GM19328 (cell line): ENCODE data around the gene SDK2.

ENCODE experiments used
- ATAC-seq: cut with Tn5 transposase; IDR thresholded peaks from one replicate; pipeline ENCODE4 v1.9.1; 2021; ENCODE audit warnings: mild to moderate bottlenecking, moderate library complexity; ENCODE audit not compliant: unreplicated experiment

Gene SDK2

GRCh38 chr17:73635101-73635817 is 9.0 kb downstream of the SDK2 start:
- ATAC-seq = no peak

DNA sequence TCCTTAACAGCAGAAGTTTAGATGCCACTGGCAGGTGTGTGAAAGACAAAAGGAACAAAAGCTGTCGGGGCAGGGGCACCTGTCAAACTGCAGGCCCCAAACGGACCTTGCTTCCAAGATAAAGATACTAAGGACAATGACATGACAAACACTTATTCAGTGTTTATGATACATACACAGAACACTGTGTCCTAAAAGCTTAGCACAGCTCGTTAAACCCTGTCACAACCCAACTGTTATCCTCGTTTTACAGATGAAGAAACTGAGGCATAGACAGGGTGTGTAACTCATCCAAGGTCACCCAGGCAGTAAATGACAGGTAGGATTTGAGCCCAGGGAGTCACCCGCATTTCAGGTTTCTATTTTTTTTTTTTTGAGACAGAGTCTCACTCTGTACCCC is 9.6 kb downstream of the SDK2 start:
- no peak for ATAC-seq

GRCh38 chr17:73633736-73634135 is 10.5 kb downstream of the SDK2 start:
- ATAC-seq = no peak

DNA sequence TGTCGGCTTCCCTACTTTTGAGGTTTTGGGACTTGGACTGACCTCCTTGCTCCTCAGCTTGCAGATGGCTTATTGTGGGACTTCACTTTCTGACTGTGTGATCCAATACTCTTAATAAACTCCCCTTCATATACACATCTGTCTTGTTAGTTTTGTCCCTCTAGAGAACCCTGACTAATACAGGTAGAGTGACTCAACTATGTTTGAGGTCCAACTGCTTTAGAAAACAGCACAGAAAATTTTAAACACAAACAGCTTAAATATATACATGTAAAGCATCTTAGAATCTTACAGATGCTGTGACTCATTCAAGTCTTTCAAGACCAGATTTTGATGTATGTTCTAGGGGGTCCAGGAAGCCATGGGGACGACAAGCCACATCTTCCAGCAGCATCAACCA is 11.7 kb downstream of the SDK2 start:
- ATAC-seq = no peak

DNA sequence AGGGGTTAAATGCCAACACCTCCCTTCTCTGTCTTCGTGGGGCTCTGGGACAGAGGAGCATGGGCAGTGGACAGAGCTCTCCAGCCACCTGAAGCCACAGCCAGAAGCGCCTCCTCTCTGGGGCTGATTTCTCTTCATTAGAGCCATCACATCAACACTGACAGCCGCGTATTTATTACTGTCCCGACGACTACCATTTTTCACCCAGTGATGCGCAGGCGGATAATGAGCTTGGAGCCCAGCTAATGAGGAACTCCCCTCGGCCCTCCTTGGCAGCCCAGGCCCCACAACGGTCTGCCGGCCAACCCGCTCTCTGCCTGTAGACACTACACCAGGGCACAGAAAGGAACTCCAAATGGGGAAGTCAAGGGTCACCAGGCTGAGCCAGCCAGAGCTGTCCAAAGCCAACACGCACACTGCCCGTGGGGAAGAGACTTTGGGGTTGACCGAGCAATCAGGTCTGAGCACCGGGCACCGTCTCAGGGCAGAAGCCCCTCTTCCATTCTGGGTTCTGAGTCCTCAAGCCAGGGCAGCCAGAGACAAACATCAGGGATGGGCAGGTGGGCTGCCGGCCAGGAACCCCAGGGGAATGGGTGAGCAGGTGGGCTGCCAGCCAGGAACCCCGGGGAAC is 13.2 kb downstream of the SDK2 start:
- ATAC-seq = no peak

- ATAC-seq = no peak
Observed at GRCh38 chr17:73630531-73630930, 13.7 kb downstream of the SDK2 start.

DNA sequence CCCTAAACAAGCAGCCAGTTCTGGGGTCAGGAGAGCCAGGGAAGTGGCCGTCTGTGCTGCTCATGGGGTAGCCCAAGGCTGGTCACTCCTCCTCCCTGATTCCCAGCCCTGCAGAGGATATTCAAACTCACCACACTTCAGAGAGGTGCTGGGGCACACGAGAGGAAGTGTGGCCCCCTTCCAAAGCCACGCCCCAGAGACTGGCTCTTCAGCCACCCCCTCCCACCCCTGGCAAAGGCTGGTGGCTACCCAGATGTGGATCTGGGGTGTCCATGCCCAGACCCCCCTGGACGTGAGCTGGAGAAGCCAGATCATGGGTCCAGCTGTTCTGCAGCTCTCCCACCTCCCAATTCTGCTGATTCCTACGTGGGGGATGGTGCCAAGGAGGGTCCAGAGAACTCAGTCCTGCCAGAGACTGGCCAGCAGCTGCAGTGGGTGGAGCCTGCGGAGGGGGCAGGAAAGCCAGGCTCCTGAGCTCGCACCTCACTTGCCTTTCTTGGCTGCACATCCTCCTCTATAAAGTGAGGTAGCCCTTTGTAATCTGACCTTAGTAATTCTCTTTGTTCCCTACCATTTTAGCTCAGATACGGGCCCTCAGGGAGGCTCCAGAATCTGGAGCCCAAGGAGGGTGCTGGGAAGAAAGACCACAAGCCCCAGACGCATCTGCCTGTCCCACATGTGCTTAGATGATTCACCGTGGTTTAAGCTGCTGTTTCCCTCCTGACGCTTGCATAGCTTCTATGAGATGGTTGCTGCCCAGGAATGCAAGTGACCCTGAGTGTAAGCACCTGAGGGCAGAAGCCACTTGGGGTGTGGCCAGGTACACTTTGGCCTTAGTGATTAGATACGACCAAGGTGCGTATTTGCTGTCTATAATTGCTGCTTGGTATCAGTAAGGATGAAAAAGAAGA is 15.3 kb downstream of the SDK2 start:
- no peak for ATAC-seq

- no peak for ATAC-seq
Observed at GRCh38 chr17:73625991-73626673, 18.1 kb downstream of the SDK2 start.

DNA sequence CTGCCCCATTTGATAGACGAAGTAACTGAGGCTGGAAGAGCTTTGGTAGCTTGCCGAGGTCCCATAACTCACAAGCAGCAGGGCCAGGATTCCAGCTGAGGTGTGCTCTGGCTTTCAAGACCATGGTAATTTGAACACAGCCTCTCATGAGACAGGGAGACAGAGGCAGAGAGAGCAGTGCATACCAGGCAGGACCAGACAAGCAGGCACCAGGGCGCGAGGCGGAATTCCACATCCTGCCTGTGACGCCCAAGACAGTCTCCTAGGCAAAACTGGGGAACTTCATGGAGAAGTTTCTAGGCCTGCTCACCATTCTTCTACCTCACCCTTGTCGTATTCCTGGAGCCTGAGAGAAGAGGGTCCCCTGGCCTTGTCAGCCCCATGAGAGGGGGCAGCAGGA is 19.2 kb downstream of the SDK2 start:
- no peak for ATAC-seq

DNA sequence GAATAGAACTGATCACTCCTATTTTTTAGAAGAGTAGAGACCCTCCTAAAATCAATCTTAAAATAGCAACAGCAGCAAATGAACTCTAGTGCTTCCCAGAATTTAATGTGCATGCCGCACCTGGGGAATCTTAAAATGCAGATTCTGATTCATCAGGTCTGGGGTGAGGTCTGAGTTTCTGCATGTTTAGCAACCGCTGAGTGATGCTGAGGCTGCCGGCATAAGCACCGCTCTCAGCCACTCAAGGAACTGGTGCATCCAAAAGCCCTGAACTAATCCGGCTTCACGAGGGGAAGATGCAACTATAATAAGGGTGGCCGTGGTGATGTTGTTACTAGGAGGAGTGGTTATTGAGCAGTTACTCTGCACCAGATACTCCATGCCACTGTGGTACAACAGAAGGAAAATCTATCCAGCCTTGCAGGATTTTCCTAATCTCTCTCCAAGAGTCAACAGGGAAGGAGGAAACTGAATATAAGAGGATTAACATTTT is 19.7 kb downstream of the SDK2 start:
- ATAC-seq = no peak

GRCh38 chr17:73623818-73624217 is 20.4 kb downstream of the SDK2 start:
- no peak for ATAC-seq

- ATAC-seq = no peak
Observed at GRCh38 chr17:73623247-73623646, 21.0 kb downstream of the SDK2 start.

GRCh38 chr17:73622381-73622780 is 21.9 kb downstream of the SDK2 start:
- ATAC-seq = no peak

DNA sequence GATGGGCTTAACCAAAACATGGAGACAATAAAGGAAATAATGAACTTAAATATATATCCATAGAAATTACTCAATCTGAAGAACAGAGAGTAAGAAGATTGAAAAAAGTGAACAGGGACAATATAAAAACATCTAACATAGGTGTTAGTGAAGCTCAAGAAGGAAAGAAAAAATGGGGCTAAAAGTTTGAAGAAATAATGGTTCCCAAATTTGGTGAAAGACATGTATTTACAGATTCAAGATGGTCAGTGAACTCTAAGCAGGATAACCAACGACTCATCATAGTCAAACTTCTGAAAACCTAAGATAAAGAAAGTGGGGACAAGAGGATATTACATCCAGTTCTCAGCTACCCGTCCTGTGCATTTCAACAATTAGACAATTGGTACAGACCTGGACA is 22.6 kb downstream of the SDK2 start:
- ATAC-seq = no peak

DNA sequence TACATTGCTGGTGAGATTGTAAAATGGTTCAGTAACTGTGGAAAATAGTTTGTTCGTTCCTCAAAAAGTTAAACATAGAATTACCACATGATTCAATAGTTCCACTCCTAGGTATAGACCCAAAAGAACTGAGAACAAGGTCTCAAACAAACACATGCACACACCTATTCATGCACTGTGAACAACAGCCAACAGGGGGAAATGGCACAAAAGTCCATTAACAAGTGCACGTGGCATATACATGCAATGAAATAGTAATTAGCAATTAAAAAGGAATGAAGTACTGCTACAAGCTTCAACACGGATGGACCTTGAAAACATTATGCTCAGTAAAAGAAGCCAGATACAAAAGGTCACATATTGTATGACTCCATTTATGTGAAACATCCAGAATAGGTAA is 23.8 kb downstream of the SDK2 start:
- no peak for ATAC-seq

- no peak for ATAC-seq
Observed at GRCh38 chr17:73617501-73617900, 26.7 kb downstream of the SDK2 start.

DNA sequence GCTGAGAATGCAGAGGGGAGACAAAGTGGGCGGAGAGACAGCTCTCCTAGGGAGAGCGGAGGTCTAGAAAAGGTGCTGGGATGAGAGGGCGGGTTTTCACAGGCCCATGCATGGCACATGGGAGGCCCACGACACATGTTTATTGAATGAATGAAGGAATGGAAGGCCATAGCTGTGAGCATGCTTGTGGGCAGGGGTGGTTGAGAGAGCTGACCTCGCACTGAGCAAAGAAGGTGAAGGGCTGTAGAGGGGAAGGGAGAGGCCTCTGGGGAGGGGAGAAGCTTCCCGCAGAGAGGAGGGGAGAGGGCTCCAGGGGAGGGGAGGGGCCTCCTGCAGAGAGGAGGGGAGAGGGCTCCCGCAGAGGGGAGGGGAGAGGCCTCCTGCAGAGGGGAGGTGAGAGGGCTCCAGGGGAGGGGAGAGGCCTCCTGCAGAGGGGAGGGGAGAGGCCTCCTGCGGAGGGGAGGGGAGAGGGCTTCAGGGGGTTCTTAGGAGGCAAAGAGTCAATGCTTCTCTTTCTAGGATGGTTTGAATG is 27.3 kb downstream of the SDK2 start:
- no peak for ATAC-seq

DNA sequence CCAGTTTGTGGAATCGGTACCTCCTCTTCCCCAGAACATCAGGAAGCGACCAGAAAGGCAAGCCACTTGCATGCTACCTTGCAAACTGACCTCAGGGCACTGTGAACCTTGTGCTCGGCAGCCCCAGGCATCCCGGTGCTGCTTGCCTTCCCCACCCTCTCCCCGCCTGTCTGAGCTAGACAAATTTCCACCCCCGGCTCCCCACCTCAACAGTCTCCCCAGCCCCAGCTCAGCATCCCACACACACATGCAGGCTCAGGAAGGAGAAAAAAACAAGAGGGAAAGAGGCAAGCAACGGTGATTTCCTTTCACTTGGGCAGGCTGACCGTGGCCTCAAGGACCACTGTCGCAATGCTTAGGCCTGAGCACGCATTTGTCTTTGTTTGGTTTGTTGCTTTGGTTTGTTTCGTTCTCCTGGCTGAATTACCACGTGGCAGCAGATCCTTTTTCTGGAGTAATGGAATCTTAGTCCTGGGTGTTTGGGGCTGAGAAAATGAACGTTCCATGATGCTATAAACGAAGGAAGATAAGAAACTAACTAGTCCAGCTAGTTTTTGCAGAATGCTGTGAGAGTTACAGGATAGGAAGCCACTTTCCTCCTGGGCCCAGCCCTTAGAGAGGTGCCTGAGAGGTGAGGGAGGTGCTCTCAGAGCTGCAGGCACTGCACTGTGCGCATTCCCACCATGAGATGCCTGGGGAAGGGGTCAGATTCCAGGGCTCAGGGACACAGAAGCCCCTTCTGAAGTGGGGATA is 27.9 kb downstream of the SDK2 start:
- ATAC-seq = no peak

DNA sequence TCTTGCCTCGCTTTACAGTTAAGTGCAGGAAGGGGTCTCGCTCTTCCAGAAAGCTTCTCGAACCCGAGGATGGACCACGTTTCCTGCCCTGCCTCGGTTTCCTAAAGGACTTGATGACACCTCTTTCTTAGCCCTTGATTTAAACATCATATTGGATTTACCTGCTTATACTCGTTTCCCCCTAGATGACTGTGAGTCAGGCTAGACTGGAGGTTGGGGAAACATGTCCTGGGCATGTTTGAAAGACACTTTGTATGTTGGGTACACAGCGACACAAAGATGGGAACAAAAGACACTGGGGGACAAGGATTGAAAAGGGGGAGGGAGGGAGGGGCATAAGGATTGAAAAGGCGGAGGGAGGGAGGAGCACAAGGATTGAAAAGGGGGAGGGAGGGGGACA is 30.0 kb downstream of the SDK2 start:
- ATAC-seq = no peak
